Measurements from ENCODE around the gene KIAA1958. TPM values are rescaled to one million over a fixed set of nuclear protein-coding genes. Genes with fewer than 3 reads are reported as not detected.

KIAA1958 gene
- total RNA-seq, 4 donors from 2014 or later = 13.1 to 17.2 (median 16.7) TPM

DNA sequence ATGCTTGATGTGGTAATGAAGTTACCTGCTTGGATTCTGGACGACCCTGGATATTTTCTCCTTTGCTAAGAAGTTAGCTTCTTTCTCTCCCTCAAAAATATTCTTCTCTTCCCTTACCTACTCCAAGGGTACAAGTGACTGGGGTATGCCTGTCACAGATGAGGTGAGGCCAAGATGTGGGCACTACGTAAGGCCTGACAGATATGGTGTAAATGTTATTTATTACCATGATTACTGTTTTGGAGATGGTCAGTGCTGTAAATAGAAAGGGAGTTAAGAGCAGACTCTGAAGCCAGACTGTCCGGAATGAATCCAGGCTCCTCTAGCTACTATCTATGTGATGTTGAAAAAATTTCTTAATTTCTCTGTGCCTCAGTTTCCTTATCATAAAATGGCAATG is 1.1 kb upstream of the KIAA1958 start:
- H3K4me3 ChIP-seq = peak overlapping the region in 2 of 4 donors; percentile 92 to 95
- H3K9me3 ChIP-seq = no peaks in the 10 kb centered on the region
- H3K4me1 ChIP-seq = peaks cover 0 to 13% (median 0%) of the 10 kb centered on the region in 4 donors

DNA sequence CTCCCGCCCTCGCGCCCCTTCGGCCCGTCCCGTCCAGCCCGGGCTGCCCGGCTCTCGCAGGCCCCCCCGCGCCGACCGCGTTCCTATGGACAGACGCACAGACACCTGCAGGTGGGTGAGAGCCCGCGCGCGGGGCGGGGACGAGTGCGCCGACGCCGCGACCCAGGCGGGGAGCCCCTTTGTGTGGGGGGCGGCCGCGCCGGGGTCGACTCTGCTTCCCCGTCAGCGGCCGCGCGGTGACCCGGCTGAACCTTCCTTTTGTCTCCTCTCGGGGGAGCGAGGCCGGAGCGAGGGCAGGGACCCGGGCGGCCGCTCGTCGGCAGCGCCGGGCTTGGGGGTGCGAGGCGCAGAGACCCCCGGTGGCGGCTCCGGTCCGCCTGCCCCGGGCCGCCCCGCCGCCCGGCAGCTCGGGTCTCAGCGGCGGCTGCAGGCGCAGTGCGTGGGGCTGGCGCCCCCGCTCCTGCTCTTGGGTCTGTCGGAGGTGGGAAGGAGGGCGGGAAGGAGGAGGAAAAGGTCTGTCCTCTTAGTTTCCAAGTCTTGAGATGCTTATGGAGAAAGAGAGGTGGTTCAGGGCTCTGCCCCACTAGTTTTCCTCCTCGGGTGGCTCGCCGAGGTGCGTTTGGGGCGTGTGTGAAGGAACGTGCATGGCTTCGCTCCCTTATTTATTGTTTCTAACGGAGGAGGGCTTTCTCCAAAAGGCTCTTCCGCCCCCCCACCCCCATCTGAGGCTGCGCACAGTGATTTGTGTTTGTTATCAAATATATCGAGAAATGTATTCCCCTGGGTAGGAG is 576 bp downstream of the KIAA1958 start:
- TF ChIP-seq, protein P1, sequence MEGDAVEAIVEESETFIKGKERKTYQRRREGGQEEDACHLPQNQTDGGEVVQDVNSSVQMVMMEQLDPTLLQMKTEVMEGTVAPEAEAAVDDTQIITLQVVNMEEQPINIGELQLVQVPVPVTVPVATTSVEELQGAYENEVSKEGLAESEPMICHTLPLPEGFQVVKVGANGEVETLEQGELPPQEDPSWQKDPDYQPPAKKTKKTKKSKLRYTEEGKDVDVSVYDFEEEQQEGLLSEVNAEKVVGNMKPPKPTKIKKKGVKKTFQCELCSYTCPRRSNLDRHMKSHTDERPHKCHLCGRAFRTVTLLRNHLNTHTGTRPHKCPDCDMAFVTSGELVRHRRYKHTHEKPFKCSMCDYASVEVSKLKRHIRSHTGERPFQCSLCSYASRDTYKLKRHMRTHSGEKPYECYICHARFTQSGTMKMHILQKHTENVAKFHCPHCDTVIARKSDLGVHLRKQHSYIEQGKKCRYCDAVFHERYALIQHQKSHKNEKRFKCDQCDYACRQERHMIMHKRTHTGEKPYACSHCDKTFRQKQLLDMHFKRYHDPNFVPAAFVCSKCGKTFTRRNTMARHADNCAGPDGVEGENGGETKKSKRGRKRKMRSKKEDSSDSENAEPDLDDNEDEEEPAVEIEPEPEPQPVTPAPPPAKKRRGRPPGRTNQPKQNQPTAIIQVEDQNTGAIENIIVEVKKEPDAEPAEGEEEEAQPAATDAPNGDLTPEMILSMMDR (IDR thresholded peaks at IDR 0.05) = no peak
- no peak for TF ChIP-seq POLR2A (IDR thresholded peaks at IDR 0.05)
- DNase-seq = peak; percentile 64 to 78 (median 78)
- no peaks in the 10 kb centered on the region for H3K9me3 ChIP-seq
- no peaks in the 10 kb centered on the region for H3K27me3 ChIP-seq
- H3K27ac ChIP-seq = peak overlapping the region; percentile 70 to 84 (median 80)
- peaks cover 0 to 13% (median 0%) of the 10 kb centered on the region in 4 donors for H3K4me1 ChIP-seq
- H3K36me3 ChIP-seq = no peaks in the 10 kb centered on the region
- peak overlapping the region; percentile 87 to 95 (median 92) for H3K4me3 ChIP-seq

More for the DNA sequence above, 1.1 kb upstream of the KIAA1958 start:
- no peaks in the 10 kb centered on the region for H3K27me3 ChIP-seq
- no peak for DNase-seq
- H3K27ac ChIP-seq = no peak overlapping the region
- no peak for TF ChIP-seq POLR2A (IDR thresholded peaks at IDR 0.05)
- TF ChIP-seq, protein P1 (IDR thresholded peaks at IDR 0.05) = no peak
- H3K36me3 ChIP-seq = no peaks in the 10 kb centered on the region

DNA sequence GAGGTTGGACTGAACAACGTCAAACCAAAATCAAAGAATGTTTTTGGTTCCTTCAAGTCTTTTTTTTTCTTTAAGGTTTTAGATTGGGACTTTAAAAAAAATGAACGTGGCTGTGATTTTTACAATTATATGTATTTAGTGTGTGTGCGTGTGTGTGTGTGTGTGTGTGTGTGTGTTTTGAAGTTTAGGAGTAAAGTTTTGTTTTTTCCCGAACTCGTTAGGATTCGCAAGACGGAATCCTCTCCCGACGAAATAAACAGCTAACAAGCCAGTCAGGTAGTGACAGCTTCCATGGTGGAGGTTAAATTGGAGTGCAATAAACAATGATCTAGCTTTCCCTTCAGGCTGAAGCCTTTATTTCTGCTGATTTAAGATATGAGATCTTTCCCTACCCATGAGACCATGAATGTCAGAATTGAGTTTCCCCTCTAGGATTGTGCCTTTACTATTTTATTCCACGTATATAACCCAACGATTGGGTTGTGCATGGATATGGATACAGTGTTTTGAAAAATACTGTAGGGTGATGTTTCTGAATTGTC is 1.2 kb downstream of the KIAA1958 start:
- no peak for TF ChIP-seq POLR2A (IDR thresholded peaks at IDR 0.05)
- TF ChIP-seq, protein P1 (IDR thresholded peaks at IDR 0.05) = no peak
- DNase-seq = no peak
- peak overlapping the region; percentile 87 to 95 (median 92) for H3K4me3 ChIP-seq

DNA sequence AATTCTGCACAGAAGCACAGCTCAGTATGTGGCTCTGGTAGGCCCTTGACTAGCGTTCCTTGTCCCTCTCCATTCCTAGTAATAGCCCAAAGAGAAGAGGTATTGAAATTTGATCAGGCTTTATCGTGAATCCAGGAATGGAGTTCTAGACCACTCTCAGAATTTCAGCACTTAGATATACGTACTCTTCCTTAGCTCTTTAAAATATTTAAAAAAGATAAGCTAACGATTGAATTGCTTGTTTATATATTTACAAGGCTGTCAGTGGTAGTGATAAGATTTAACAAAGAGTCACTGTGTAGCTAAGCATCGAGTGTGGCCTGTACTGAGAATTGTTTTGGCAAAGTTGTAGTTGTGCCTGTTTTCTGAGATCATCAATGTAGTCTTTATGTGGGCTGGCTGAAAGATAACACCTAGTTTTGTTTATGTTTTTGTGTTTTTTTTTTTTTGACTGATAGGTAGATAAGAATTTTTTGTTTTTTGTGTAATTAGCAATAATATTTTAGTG is 2.5 kb downstream of the KIAA1958 start:
- H3K4me1 ChIP-seq = peaks cover 0 to 13% (median 0%) of the 10 kb centered on the region in 4 donors
- peaks cover 0 to 3% (median 0%) of the 10 kb centered on the region in 3 donors for H3K36me3 ChIP-seq
- H3K4me3 ChIP-seq = no peak overlapping the region
- no peak for DNase-seq
- H3K27me3 ChIP-seq = no peaks in the 10 kb centered on the region
- H3K9me3 ChIP-seq = peaks cover 0 to 5% (median 0%) of the 10 kb centered on the region in 4 donors
- TF ChIP-seq, protein P1 (IDR thresholded peaks at IDR 0.05) = no peak
- TF ChIP-seq POLR2A (IDR thresholded peaks at IDR 0.05) = no peak
- H3K27ac ChIP-seq = no peak overlapping the region

More for the DNA sequence above, 1.2 kb downstream of the KIAA1958 start:
- Histone ChIP-seq H3K4me1 (peaks cover 0 to 13% (median 0%) of the 10 kb centered on the region in 4 donors), H3K9me3 (no peaks in the 10 kb centered on the region), H3K27me3 (no peaks in the 10 kb centered on the region), H3K27ac (peak overlapping the region in 2 of 4 donors; percentile 70 to 80), H3K36me3 (no peaks in the 10 kb centered on the region)

- peaks cover 0 to 13% (median 0%) of the 10 kb centered on the region in 4 donors for H3K4me1 ChIP-seq
- no peak overlapping the region for H3K27ac ChIP-seq
- H3K27me3 ChIP-seq = no peaks in the 10 kb centered on the region
- no peak for DNase-seq
- TF ChIP-seq POLR2A (IDR thresholded peaks at IDR 0.05) = no peak
- TF ChIP-seq, protein P1 (IDR thresholded peaks at IDR 0.05) = no peak
- peaks cover 0 to 3% (median 0%) of the 10 kb centered on the region in 3 donors for H3K36me3 ChIP-seq
- H3K9me3 ChIP-seq = peaks cover 0 to 10% (median 0%) of the 10 kb centered on the region in 4 donors
- H3K4me3 ChIP-seq = no peak overlapping the region
Measured at GRCh38 chr9:112489876-112490666, 3.4 kb downstream of the KIAA1958 start.

All from Peyer's patch (tissue), 4 donors.